Measurements from ENCODE around the gene PPFIBP2.

Gene PPFIBP2

GRCh38 chr11:7575841-7576725 is 62.3 kb downstream of the PPFIBP2 start:
- DNase-seq = peak in 8 of 51 donors; percentile 19 to 47 (median 30)

- DNase-seq = peak in 2 of 51 donors; percentile 35 to 48
Measured at GRCh38 chr11:7576726-7577290, 63.0 kb downstream of the PPFIBP2 start.

GRCh38 chr11:7577291-7578190 is 63.7 kb downstream of the PPFIBP2 start:
- DNase-seq = peak in 43 of 51 donors; percentile 30 to 93 (median 66)

- DNase-seq = peak in 3 of 51 donors; percentile 24 to 79 (median 34)
Measured at GRCh38 chr11:7578276-7578955, 64.6 kb downstream of the PPFIBP2 start.

GRCh38 chr11:7579361-7579791 is 65.6 kb downstream of the PPFIBP2 start:
- no peak for DNase-seq

GRCh38 chr11:7581021-7581590 is 67.3 kb downstream of the PPFIBP2 start:
- no peak for DNase-seq

DNA sequence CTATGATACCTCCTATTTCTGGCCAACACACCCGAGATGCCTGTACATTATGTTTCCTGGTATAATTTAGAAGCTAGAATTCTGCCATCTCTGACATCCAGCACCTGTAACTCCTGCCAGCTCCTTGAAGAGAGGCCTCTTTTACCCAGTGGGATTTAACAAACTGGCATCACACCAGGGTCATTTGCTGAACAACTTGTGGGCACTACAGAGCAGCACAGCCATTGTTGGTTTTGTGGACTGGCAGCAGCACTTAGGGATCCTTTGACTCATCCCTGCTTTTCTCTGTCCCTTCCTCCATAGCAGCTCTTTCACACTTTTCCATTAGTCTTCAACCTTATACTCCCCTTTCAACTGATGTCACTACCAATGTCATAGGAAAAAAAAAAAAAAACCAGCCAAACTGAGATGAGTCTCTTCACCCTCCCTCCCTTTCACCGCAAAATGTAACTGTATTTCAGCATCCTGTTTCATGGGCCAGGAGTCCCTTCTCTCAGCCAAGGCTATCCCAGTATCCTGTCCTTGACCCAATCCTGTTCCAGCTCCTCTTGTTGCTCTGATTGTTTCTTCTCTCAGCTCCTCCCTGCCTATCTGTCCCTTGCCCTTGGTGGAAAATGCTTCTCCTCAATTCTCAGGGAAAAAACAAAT is 68.7 kb downstream of the PPFIBP2 start:
- peak in 3 of 51 donors; percentile 17 to 26 (median 17) for DNase-seq

- no peak for DNase-seq
Measured at GRCh38 chr11:7583248-7583647, 69.4 kb downstream of the PPFIBP2 start.

DNA sequence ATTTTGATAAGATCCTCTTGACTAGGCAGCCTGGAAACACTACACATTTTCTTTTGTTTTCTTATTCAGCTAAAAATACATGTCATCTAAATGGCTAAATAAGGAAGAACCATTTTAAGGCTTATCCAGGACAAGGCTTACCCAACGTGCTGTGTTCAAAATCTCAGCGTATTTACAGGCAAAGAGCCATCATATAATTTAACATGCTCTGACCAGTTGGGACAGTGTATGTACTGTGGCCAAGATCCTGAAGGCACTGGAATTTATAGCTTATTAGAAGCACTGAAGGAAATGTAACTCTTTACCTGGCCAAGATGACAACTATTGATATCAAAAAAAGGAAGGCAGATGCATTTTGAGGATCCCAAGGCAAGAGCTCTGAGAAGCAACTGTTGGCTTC is 71.1 kb downstream of the PPFIBP2 start:
- no peak for DNase-seq

GRCh38 chr11:7585816-7586215 is 72.0 kb downstream of the PPFIBP2 start:
- no peak for DNase-seq

- no peak for DNase-seq
Measured at GRCh38 chr11:7586376-7586775, 72.6 kb downstream of the PPFIBP2 start.

DNA sequence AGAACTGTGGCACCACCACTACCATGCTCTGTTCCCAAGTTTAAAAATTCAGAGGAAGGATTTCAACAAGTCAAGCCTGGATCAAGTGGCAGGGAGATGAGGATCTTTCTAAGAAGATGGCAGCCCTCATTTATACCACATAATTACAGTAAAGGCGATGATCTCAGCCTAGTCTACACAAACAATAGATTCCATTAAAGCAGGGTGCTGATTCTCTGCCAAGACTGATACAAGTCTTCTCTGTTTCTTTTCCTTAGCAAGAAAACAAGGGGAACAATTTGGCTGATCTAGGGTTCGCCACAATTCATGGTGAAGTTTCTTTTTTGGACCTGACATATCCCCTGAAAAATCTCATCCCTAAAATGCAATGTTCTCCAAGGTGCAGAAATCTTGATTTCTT is 73.9 kb downstream of the PPFIBP2 start:
- peak in 2 of 51 donors; percentile 28 to 55 for DNase-seq

GRCh38 chr11:7589861-7590260 is 76.1 kb downstream of the PPFIBP2 start:
- DNase-seq = no peak

GRCh38 chr11:7590529-7590928 is 76.7 kb downstream of the PPFIBP2 start:
- no peak for DNase-seq

DNA sequence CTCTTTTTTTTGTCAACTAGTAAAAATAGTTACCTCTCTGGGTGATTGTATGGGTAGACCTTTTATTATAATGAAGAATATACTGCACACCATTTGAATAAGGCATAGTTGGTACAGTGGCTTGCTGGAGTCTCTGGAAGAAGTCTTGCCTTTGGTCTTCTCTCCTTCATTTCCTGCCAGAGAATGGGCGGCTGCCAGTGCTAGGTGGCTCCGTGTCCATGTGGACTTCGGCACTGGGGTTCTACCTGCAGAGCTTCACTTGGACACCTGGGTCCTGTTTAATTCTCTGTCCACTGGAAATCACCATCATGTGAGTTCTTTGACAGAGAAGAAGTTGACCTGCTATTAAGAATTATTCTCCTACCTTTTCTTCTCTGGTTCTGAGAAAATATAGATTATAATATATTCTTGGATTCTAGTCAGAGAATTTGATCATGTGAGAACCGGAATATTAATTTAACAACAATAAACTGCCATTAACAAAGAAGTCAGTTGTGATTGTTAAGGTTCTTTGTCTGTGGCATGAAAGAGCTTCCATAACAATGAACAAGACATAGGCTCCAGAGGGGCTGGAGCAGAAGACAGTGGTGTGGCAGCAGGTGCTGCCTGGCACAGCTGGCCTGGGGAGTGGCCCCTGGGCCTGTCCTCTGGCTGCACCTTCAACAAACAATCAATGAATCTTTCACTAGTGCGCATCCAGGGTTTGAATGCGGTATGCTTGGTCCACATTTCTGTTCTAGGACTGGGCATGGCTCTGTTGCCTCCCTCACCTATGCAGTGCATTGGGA is 77.5 kb downstream of the PPFIBP2 start:
- DNase-seq = peak in 12 of 51 donors; percentile 14 to 51 (median 30)

DNA sequence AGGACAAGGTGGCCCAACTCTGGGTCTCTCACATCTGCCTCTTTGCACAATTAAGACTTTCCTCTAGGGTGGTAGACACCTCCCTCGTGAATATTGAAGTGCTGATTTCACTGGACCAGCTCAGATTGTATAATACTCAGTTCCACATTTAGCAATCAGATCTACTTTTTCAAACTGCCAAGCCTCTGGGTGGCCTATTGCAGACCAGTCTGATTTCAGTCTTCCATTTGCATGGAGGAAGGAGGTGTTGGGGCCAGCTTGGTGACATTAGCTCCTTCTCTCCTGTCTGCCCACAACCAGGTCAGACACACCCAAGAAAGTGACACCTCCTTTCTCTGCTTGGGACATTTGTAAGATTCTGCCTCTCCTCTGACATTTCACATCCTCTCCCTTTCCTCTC is 78.2 kb downstream of the PPFIBP2 start:
- DNase-seq = no peak

- DNase-seq = no peak
Measured at GRCh38 chr11:7592711-7593110, 78.9 kb downstream of the PPFIBP2 start.

- no peak for DNase-seq
Measured at GRCh38 chr11:7593481-7593880, 79.7 kb downstream of the PPFIBP2 start.

All from hypothalamus (tissue), 51 donors.